ENCODE results near the gene SECISBP2L.
A peak's percentile ranks its signal among the peaks of the same experiment; 100 is the strongest.

SECISBP2L gene, protein sequence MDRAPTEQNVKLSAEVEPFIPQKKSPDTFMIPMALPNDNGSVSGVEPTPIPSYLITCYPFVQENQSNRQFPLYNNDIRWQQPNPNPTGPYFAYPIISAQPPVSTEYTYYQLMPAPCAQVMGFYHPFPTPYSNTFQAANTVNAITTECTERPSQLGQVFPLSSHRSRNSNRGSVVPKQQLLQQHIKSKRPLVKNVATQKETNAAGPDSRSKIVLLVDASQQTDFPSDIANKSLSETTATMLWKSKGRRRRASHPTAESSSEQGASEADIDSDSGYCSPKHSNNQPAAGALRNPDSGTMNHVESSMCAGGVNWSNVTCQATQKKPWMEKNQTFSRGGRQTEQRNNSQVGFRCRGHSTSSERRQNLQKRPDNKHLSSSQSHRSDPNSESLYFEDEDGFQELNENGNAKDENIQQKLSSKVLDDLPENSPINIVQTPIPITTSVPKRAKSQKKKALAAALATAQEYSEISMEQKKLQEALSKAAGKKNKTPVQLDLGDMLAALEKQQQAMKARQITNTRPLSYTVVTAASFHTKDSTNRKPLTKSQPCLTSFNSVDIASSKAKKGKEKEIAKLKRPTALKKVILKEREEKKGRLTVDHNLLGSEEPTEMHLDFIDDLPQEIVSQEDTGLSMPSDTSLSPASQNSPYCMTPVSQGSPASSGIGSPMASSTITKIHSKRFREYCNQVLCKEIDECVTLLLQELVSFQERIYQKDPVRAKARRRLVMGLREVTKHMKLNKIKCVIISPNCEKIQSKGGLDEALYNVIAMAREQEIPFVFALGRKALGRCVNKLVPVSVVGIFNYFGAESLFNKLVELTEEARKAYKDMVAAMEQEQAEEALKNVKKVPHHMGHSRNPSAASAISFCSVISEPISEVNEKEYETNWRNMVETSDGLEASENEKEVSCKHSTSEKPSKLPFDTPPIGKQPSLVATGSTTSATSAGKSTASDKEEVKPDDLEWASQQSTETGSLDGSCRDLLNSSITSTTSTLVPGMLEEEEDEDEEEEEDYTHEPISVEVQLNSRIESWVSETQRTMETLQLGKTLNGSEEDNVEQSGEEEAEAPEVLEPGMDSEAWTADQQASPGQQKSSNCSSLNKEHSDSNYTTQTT

DNA sequence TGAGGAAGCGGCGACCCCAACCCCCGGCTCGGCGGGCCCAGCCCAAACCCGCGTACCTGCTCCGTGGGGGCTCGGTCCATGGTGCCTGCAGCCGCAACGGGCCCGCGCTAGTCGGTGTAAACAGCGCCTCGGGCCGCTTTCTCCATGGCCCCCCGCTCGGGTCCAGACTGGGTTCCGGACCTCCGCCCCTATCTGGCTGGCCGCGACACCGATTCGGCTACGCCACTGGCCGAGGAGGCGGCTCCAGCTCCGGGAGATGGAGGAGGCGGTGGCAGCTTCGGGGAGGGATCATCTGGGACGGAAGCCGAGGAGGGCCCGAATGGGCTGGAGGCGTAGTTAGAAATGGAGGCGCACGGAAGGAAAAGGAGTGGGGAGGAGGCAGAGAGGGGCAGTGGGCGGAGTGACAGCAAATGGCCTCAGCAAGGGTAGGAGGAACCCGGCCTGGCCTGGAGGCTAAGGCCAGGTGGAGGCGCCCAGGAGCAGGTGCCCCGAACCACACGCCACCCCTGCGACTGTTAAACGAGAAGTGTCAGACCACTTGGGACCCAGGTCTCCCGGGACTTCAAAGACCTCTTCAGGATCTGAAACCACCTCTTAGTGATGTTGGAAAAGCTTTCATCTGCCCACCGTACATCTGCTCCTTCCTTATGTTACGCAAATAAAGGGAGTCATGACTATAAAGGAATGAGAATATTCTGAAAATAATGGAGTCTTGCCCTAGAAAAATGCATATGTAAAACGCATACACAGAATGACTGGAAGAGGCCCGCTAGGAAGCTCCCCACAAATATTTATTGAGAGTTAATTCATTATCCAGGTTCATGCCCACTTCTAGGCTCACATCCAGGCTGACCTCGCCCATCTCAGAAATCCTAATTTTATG lies at the start of gene SECISBP2L:
TSS of gene SECISBP2L (minus strand) at position 227 of the 883 bp plus-strand sequence. CDS start at position 80, 147 bp downstream.
- peak; percentile 77 for DNase-seq (ENCODE audit: extremely low read depth, low read depth)

DNA sequence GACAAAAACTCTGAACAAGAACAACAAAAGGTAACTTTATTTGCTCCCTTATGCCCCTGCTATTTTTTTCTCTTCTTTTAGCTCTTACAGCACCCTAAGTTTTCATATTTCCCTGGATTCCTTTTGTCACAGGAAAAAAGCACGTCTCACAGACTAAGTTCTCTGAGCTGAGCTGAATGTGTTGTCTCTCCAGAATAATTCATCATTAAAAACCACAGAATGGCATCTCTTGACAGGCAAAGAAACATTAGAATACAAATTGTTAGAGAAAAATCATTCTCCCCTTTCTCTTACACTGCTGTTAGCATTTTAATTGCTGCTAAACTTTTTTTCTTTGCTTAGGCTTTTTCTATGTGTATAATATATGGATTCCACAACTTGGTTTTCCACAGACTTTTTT lies 48.7 kb upstream of the SECISBP2L start:
- DNase-seq (ENCODE audit: extremely low read depth, low read depth) = no peak
- TF ChIP-seq, protein P1, sequence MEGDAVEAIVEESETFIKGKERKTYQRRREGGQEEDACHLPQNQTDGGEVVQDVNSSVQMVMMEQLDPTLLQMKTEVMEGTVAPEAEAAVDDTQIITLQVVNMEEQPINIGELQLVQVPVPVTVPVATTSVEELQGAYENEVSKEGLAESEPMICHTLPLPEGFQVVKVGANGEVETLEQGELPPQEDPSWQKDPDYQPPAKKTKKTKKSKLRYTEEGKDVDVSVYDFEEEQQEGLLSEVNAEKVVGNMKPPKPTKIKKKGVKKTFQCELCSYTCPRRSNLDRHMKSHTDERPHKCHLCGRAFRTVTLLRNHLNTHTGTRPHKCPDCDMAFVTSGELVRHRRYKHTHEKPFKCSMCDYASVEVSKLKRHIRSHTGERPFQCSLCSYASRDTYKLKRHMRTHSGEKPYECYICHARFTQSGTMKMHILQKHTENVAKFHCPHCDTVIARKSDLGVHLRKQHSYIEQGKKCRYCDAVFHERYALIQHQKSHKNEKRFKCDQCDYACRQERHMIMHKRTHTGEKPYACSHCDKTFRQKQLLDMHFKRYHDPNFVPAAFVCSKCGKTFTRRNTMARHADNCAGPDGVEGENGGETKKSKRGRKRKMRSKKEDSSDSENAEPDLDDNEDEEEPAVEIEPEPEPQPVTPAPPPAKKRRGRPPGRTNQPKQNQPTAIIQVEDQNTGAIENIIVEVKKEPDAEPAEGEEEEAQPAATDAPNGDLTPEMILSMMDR (IDR thresholded peaks at IDR 0.05; ENCODE audit: low read depth, low read length) = no peak

More for the DNA sequence above, at the start of gene SECISBP2L:
- TF ChIP-seq, protein P1 (IDR thresholded peaks at IDR 0.05; ENCODE audit: low read depth, low read length) = peak; percentile 27

DNA sequence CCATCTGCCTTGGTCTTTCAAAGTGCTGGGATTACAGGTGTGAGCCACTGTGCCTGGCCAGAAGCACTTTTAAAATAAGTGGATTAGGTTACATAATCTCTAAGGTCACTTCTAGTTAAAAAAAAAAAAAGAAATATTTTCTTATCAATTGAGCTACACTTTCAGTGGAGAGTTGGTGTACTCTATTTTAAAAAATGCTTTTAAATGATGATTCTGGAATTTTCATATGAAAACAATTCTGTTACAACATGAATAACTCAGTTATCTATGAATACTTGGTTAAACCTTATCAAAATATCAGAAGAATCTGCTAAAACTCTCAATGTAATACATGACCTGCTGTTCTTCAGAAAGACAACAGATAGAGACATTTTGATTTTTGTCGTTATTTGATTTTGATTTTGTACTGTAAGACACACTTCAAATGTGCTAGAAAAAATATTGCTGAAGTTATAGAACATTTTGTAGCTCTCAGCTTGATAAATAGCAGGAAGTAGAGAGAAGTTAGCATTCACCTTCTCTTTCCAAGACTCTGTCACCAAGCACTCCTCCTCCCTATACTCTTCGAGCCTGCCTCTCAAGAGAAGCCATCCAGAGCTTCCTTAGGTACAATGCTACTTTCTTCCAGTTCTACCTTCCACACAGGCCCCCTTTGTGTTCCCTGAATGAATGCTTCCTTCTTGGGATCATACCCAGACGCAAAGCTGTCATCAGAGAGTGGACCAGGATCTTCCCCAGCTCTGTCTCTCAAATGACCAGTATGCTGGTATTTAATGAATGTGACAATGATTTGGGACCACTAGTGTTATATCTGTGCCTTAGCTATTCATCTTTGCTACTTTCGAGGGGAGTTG lies 47.2 kb upstream of the SECISBP2L start:
- TF ChIP-seq, protein P1 (IDR thresholded peaks at IDR 0.05; ENCODE audit: low read depth, low read length) = no peak

DNA sequence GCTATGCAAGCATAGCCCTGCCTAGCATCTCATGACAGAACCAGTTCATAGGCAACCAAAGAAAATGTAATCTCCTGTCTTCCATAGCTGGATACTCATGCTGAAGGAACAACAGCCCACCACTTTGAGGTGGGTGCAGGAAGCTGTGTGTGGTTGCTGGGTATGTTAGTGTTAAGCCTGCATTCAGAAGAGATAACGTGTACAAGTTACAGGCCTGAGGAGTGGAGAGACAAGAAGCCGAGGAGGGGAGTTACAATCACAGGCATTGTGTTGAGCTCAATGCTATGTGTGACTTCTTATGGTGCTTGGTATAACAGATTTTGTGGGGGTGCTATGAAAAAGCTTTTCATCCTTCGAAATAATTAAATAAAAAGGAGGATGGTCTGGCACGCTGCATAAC lies 42.8 kb upstream of the SECISBP2L start:
- no peak for DNase-seq (ENCODE audit: extremely low read depth, low read depth)
- TF ChIP-seq, protein P1 (IDR thresholded peaks at IDR 0.05; ENCODE audit: low read depth, low read length) = no peak

More for the DNA sequence above, 47.2 kb upstream of the SECISBP2L start:
- no peak for DNase-seq (ENCODE audit: extremely low read depth, low read depth)

DNA sequence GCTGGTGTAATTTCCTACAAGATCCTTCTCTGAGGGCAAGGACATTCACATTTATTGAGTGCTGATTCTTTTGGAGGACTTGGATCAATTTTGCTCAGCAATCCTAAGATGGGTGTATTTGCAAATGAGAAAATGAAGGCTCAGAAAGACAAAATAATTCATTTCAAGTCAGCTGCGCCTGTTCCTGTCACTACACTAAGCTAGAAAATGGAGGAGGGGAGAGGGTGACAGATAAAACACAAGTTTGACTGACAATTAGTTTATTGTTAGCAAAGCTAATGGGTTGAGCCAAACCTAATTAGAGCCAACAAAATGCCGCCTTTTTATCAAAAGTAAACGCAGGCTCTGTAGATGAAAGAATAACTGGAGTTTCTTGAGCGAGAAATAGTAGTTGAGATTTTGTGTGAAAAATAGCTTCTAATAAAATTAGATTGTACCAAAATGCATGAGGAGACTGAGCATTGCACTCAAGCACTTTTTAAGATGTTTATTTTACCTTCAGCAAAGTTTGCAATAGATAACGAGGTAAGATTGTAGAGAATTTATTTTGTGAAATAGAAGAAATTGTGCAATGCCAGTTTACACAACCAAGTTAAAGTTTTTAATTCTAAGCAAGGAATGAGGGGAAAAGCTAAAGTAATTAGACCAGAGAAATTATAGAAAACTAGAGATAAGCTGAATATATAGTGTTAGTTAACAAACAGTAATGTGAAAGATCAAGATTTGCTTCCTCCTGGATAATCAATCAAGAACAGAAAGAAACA lies 39.6 kb upstream of the SECISBP2L start:
- TF ChIP-seq, protein P1 (IDR thresholded peaks at IDR 0.05; ENCODE audit: low read depth, low read length) = no peak
- DNase-seq (ENCODE audit: extremely low read depth, low read depth) = no peak
